ENCODE measurements around the gene CACNB1.
A peak's percentile ranks its signal among the peaks of the same experiment; 100 is the strongest.

Gene CACNB1

GRCh38 chr17:39204245-39204644, 6.8 kb upstream of the CACNB1 start:
- in situ Hi-C loops (cut with MboI; ENCODE audit: low sequenced_read_pairs, unreplicated experiment), result no loop called here
- TF ChIP-seq CTCF (IDR thresholded peaks at IDR 0.05; ENCODE audit: borderline replicate concordance, control extremely low read depth, extremely low read depth, insufficient read depth, missing control alignments), result no peak
- no peak for DNase-seq (ENCODE audit: low spot score)

- TF ChIP-seq CTCF (IDR thresholded peaks at IDR 0.05; ENCODE audit: borderline replicate concordance, control extremely low read depth, extremely low read depth, insufficient read depth, missing control alignments), result no peak
- no peak for DNase-seq (ENCODE audit: low spot score)
- in situ Hi-C loops (cut with MboI; ENCODE audit: low sequenced_read_pairs, unreplicated experiment), result no loop called here
Measured at GRCh38 chr17:39200957-39201510, 3.6 kb upstream of the CACNB1 start.

- DNase-seq (ENCODE audit: low spot score), result peak; percentile 93
- in situ Hi-C loops (cut with MboI; ENCODE audit: low sequenced_read_pairs, unreplicated experiment), result no loop called here
Measured at GRCh38 chr17:39200070-39200879, 2.8 kb upstream of the CACNB1 start, which contains the start of gene RPL19. Gene RPL19 (plus strand): TSS chr17:39200283. CDS start chr17:39200345, 62 bp downstream.

GRCh38 chr17:39199820-39200069, 2.3 kb upstream of the CACNB1 start:
- in situ Hi-C loops (cut with MboI; ENCODE audit: low sequenced_read_pairs, unreplicated experiment), result no loop called here
- DNase-seq (ENCODE audit: low spot score), result peak; percentile 94
- no peak for TF ChIP-seq CTCF (IDR thresholded peaks at IDR 0.05; ENCODE audit: borderline replicate concordance, control extremely low read depth, extremely low read depth, insufficient read depth, missing control alignments)

More at GRCh38 chr17:39200070-39200879, 2.8 kb upstream of the CACNB1 start, which contains the start of gene RPL19:
- no peak for TF ChIP-seq CTCF (IDR thresholded peaks at IDR 0.05; ENCODE audit: borderline replicate concordance, control extremely low read depth, extremely low read depth, insufficient read depth, missing control alignments)

GRCh38 chr17:39198186-39198566, 707 bp upstream of the CACNB1 start:
- TF ChIP-seq CTCF (IDR thresholded peaks at IDR 0.05; ENCODE audit: borderline replicate concordance, control extremely low read depth, extremely low read depth, insufficient read depth, missing control alignments), result no peak
- in situ Hi-C loops (cut with MboI; ENCODE audit: low sequenced_read_pairs, unreplicated experiment), result no loop called here
- DNase-seq (ENCODE audit: low spot score), result no peak

- in situ Hi-C loops (cut with MboI; ENCODE audit: low sequenced_read_pairs, unreplicated experiment), result no loop called here
- DNase-seq (ENCODE audit: low spot score), result no peak
- TF ChIP-seq CTCF (IDR thresholded peaks at IDR 0.05; ENCODE audit: borderline replicate concordance, control extremely low read depth, extremely low read depth, insufficient read depth, missing control alignments), result no peak
Measured at GRCh38 chr17:39196808-39197291, 619 bp downstream of the CACNB1 start.

Measured in GM13976 (cell line).